Measurements from ENCODE around the gene MSANTD3. TPM values are rescaled to one million over a fixed set of nuclear protein-coding genes. Genes with fewer than 3 reads are reported as not detected.

Gene MSANTD3
- total RNA-seq, 3 donors from 2014 or later (not counting 1 experiment from before 2014, with no cell fraction given): 11.3 to 15.6 (median 14.2) TPM

DNA sequence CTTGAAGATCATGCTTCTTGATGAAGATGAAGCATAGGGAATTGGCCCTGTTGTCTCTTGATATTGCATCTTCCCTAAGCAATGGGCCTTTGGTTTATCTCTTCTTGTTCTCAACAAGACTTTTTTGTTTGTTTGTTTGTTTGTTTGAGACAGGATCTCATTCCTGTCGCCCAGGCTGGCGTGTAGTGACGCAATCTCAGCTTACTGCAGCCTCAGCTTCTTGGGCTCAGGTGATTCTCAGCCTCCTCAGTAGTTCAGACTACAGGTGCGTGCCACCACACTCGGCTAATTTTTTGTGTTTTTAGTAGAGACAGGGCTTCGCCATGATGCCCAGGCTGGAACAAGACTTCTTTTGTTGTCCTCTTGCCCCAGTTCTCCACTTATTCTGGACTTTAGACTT lies 51.2 kb downstream of the MSANTD3 start:
- Histone ChIP-seq H3K27ac (ENCODE audit: low read length) (no peak overlapping the region), H3K27me3 (ENCODE audit: control insufficient read depth, insufficient read depth, low read length) (peaks cover 8% of the 10 kb centered on the region), H3K4me3 (ENCODE audit: low read length) (no peak overlapping the region), H3K4me1 (ENCODE audit: control insufficient read depth, insufficient read depth, low read length) (peaks cover 5% of the 10 kb centered on the region), H3K9me3 (ENCODE audit: control insufficient read depth, insufficient read depth, low read length) (no peaks in the 10 kb centered on the region), H3K36me3 (ENCODE audit: control insufficient read depth, insufficient read depth, low read length) (no peaks in the 10 kb centered on the region)
- WGBS (ENCODE audit: insufficient coverage): 91% methylated on average over 6 of the region's 6 CpGs
- no peak overlapping the region for H3K4me3 Mint-ChIP-seq
- ATAC-seq (no peak), DNase-seq (no peak)
- intact Hi-C loops (cut with micrococcal nuclease): no loop called here
- H3K36me3 Mint-ChIP-seq: no peaks in the 10 kb centered on the region
- no peak overlapping the region for H3K27ac Mint-ChIP-seq
- H3K9me3 Mint-ChIP-seq: no peaks in the 10 kb centered on the region
- TF ChIP-seq, protein P1, sequence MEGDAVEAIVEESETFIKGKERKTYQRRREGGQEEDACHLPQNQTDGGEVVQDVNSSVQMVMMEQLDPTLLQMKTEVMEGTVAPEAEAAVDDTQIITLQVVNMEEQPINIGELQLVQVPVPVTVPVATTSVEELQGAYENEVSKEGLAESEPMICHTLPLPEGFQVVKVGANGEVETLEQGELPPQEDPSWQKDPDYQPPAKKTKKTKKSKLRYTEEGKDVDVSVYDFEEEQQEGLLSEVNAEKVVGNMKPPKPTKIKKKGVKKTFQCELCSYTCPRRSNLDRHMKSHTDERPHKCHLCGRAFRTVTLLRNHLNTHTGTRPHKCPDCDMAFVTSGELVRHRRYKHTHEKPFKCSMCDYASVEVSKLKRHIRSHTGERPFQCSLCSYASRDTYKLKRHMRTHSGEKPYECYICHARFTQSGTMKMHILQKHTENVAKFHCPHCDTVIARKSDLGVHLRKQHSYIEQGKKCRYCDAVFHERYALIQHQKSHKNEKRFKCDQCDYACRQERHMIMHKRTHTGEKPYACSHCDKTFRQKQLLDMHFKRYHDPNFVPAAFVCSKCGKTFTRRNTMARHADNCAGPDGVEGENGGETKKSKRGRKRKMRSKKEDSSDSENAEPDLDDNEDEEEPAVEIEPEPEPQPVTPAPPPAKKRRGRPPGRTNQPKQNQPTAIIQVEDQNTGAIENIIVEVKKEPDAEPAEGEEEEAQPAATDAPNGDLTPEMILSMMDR (IDR thresholded peaks at IDR 0.05): no peak
- peaks cover 6 to 7% of the 10 kb centered on the region in 2 donors for H3K4me1 Mint-ChIP-seq
- H3K27me3 Mint-ChIP-seq (ENCODE audit: low read depth in 2 of 2): peaks cover 28% of the 10 kb centered on the region in 2 donors

GRCh38 chr9:100479820-100480219 lies 52.9 kb downstream of the MSANTD3 start:
- Histone ChIP-seq H3K9me3 (ENCODE audit: control insufficient read depth, insufficient read depth, low read length) (no peaks in the 10 kb centered on the region), H3K27ac (ENCODE audit: low read length) (no peak overlapping the region), H3K36me3 (ENCODE audit: control insufficient read depth, insufficient read depth, low read length) (no peaks in the 10 kb centered on the region), H3K4me1 (ENCODE audit: control insufficient read depth, insufficient read depth, low read length) (no peaks in the 10 kb centered on the region), H3K27me3 (ENCODE audit: control insufficient read depth, insufficient read depth, low read length) (peaks cover 4% of the 10 kb centered on the region), H3K4me3 (ENCODE audit: low read length) (no peak overlapping the region)
- intact Hi-C loops (cut with micrococcal nuclease): no loop called here
- Mint-ChIP-seq H3K36me3 (no peaks in the 10 kb centered on the region), H3K27ac (no peak overlapping the region), H3K4me3 (no peak overlapping the region), H3K27me3 (ENCODE audit: low read depth in 2 of 2) (peaks cover 19 to 20% of the 10 kb centered on the region in 2 donors), H3K9me3 (no peaks in the 10 kb centered on the region), H3K4me1 (no peaks in the 10 kb centered on the region)
- ATAC-seq: no peak
- no CpG with 5 or more reads among the region's 2 CpGs for WGBS (ENCODE audit: insufficient coverage)
- no peak for DNase-seq
- TF ChIP-seq, protein P1 (IDR thresholded peaks at IDR 0.05): no peak

DNA sequence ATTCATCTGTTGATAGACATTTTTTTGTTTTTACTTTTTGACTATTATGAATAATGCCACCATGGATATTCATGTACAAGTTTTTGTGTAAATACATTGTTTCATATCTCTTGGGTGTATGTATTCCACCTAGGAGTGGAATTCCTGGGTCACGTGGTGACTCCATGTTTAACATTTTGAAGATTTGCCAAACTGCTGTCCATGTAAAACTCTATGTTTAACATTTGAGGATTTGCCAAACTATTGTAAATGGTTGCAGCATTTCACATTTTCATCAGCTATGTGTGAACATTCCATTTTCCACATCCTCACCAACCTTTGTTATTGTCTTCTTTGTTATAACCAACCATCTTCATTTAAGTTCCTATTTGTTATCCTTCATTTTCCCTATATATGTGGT lies 58.3 kb downstream of the MSANTD3 start:
- Histone ChIP-seq H3K36me3 (ENCODE audit: control insufficient read depth, insufficient read depth, low read length) (no peaks in the 10 kb centered on the region), H3K27ac (ENCODE audit: low read length) (no peak overlapping the region), H3K9me3 (ENCODE audit: control insufficient read depth, insufficient read depth, low read length) (no peaks in the 10 kb centered on the region), H3K4me3 (ENCODE audit: low read length) (no peak overlapping the region), H3K4me1 (ENCODE audit: control insufficient read depth, insufficient read depth, low read length) (no peaks in the 10 kb centered on the region), H3K27me3 (ENCODE audit: control insufficient read depth, insufficient read depth, low read length) (no peaks in the 10 kb centered on the region)
- no peaks in the 10 kb centered on the region for H3K36me3 Mint-ChIP-seq
- WGBS (ENCODE audit: insufficient coverage): 100% methylated on average over 1 of the region's 1 CpG
- no peak overlapping the region for H3K4me3 Mint-ChIP-seq
- ATAC-seq: no peak
- no peak for DNase-seq
- no peaks in the 10 kb centered on the region for H3K4me1 Mint-ChIP-seq
- H3K9me3 Mint-ChIP-seq: no peaks in the 10 kb centered on the region
- intact Hi-C loops (cut with micrococcal nuclease): no loop called here
- H3K27me3 Mint-ChIP-seq (ENCODE audit: low read depth in 2 of 2): peaks cover 9 to 13% of the 10 kb centered on the region in 2 donors
- TF ChIP-seq, protein P1 (IDR thresholded peaks at IDR 0.05): no peak
- H3K27ac Mint-ChIP-seq: no peak overlapping the region

- H3K4me1 ChIP-seq (ENCODE audit: control insufficient read depth, insufficient read depth, low read length): no peaks in the 10 kb centered on the region
- H3K27me3 Mint-ChIP-seq (ENCODE audit: low read depth in 2 of 2): peaks cover 5 to 6% of the 10 kb centered on the region in 2 donors
- TF ChIP-seq, protein P1 (IDR thresholded peaks at IDR 0.05): no peak
- 84% methylated on average over 10 of the region's 10 CpGs for WGBS (ENCODE audit: insufficient coverage)
- H3K4me3 Mint-ChIP-seq: no peak overlapping the region
- no peak overlapping the region for H3K27ac Mint-ChIP-seq
- H3K4me1 Mint-ChIP-seq: no peaks in the 10 kb centered on the region
- no peak for ATAC-seq
- H3K36me3 Mint-ChIP-seq: no peaks in the 10 kb centered on the region
- no peaks in the 10 kb centered on the region for H3K9me3 ChIP-seq (ENCODE audit: control insufficient read depth, insufficient read depth, low read length)
- H3K27me3 ChIP-seq (ENCODE audit: control insufficient read depth, insufficient read depth, low read length): no peaks in the 10 kb centered on the region
- H3K36me3 ChIP-seq (ENCODE audit: control insufficient read depth, insufficient read depth, low read length): no peaks in the 10 kb centered on the region
- no peaks in the 10 kb centered on the region for H3K9me3 Mint-ChIP-seq
- DNase-seq: no peak
- H3K27ac ChIP-seq (ENCODE audit: low read length): no peak overlapping the region
- H3K4me3 ChIP-seq (ENCODE audit: low read length): no peak overlapping the region
- intact Hi-C loops (cut with micrococcal nuclease): no loop called here
Observed at GRCh38 chr9:100486479-100487176, 59.7 kb downstream of the MSANTD3 start.
